Nephron progenitor cell (in vitro differentiated cells): ENCODE data around the gene MCF2L.
A peak's percentile ranks its signal among the peaks of the same experiment; 100 is the strongest.
"Not testable (repeated sequence)": the region's sequence is repeated elsewhere in the genome, so short reads cannot be mapped to it uniquely, and the experiment has no call there.

Source experiments
- DNase-seq: peaks from one replicate; pipeline ENCODE4 v3.0.0; 2021
- H3K27ac Mint-ChIP-seq: 2 replicates; pipeline ENCODE4 v1.8.0; 2021; ENCODE audit warnings: mild to moderate bottlenecking, moderate library complexity, mixed read lengths
- H3K27me3 Mint-ChIP-seq: 2 replicates; pipeline ENCODE4 v1.8.0; 2021; ENCODE audit warnings: mild to moderate bottlenecking, low read depth, mixed read lengths; ENCODE audit not compliant: poor library complexity
- H3K36me3 Mint-ChIP-seq: 2 replicates; pipeline ENCODE4 v1.8.0; 2021; ENCODE audit warnings: low read depth, mixed read lengths
- H3K4me1 Mint-ChIP-seq: 2 replicates; pipeline ENCODE4 v1.8.0; 2021; ENCODE audit warnings: mixed read lengths
- H3K4me3 Mint-ChIP-seq: 2 replicates; pipeline ENCODE4 v1.8.0; 2021; ENCODE audit warnings: mild to moderate bottlenecking, moderate library complexity, mixed read lengths
- H3K9me3 Mint-ChIP-seq: 2 replicates; pipeline ENCODE4 v1.8.0; 2021; ENCODE audit warnings: mild to moderate bottlenecking, moderate library complexity, mixed read lengths
- CTCF ChIP-seq: fragments of 200-600 bp; sonication (generic); IDR thresholded peaks from 2 replicates; pipeline ENCODE4 v1.5.0; 2021; ENCODE audit warnings: antibody characterized with exemption

MCF2L gene

GRCh38 chr13:113077566-113077952, 108.5 kb downstream of the MCF2L start:
- H3K36me3 Mint-ChIP-seq = peaks cover 27% of the 10 kb centered on the region
- H3K27ac Mint-ChIP-seq = no peak overlapping the region
- peaks cover 6% of the 10 kb centered on the region for H3K9me3 Mint-ChIP-seq
- no peak for TF ChIP-seq CTCF
- no peaks in the 10 kb centered on the region for H3K4me1 Mint-ChIP-seq
- no peak for DNase-seq
- H3K27me3 Mint-ChIP-seq = peaks cover 5% of the 10 kb centered on the region
- no peak overlapping the region for H3K4me3 Mint-ChIP-seq

GRCh38 chr13:113077953-113078901, 109.2 kb downstream of the MCF2L start:
- no peak for TF ChIP-seq CTCF
- peaks cover 20% of the 10 kb centered on the region for H3K36me3 Mint-ChIP-seq
- DNase-seq = no peak
- H3K4me1 Mint-ChIP-seq = no peaks in the 10 kb centered on the region
- peaks cover 5% of the 10 kb centered on the region for H3K27me3 Mint-ChIP-seq
- no peak overlapping the region for H3K4me3 Mint-ChIP-seq
- H3K27ac Mint-ChIP-seq = no peak overlapping the region
- no peaks in the 10 kb centered on the region for H3K9me3 Mint-ChIP-seq

GRCh38 chr13:113078902-113079780, 110.1 kb downstream of the MCF2L start:
- Mint-ChIP-seq H3K27me3 (peaks cover 5% of the 10 kb centered on the region), H3K9me3 (no peaks in the 10 kb centered on the region), H3K27ac (peak overlapping the region; percentile 23), H3K4me1 (no peaks in the 10 kb centered on the region), H3K36me3 (peaks cover 16% of the 10 kb centered on the region), H3K4me3 (no peak overlapping the region)
- no peak for DNase-seq
- TF ChIP-seq CTCF = no peak

GRCh38 chr13:113079781-113080080, 110.7 kb downstream of the MCF2L start:
- H3K27me3 Mint-ChIP-seq, H3K4me3 Mint-ChIP-seq, H3K4me1 Mint-ChIP-seq, H3K9me3 Mint-ChIP-seq, DNase-seq, H3K27ac Mint-ChIP-seq: not testable (repeated sequence)
- peaks cover 15% of the 10 kb centered on the region for H3K36me3 Mint-ChIP-seq

GRCh38 chr13:113080361-113080831, 111.4 kb downstream of the MCF2L start:
- no peak overlapping the region for H3K27ac Mint-ChIP-seq
- H3K9me3 Mint-ChIP-seq = no peaks in the 10 kb centered on the region
- DNase-seq = no peak
- peaks cover 5% of the 10 kb centered on the region for H3K27me3 Mint-ChIP-seq
- H3K4me3 Mint-ChIP-seq = no peak overlapping the region
- peaks cover 13% of the 10 kb centered on the region for H3K36me3 Mint-ChIP-seq
- no peak for TF ChIP-seq CTCF
- no peaks in the 10 kb centered on the region for H3K4me1 Mint-ChIP-seq

GRCh38 chr13:113080901-113081521, 112.0 kb downstream of the MCF2L start:
- no peak overlapping the region for H3K27ac Mint-ChIP-seq
- no peaks in the 10 kb centered on the region for H3K9me3 Mint-ChIP-seq
- H3K4me1 Mint-ChIP-seq = no peaks in the 10 kb centered on the region
- no peak for DNase-seq
- H3K4me3 Mint-ChIP-seq = no peak overlapping the region
- H3K36me3 Mint-ChIP-seq = peaks cover 7% of the 10 kb centered on the region
- no peak for TF ChIP-seq CTCF
- peaks cover 5% of the 10 kb centered on the region for H3K27me3 Mint-ChIP-seq
